Measurements from ENCODE around the gene TMEM205.

DNA sequence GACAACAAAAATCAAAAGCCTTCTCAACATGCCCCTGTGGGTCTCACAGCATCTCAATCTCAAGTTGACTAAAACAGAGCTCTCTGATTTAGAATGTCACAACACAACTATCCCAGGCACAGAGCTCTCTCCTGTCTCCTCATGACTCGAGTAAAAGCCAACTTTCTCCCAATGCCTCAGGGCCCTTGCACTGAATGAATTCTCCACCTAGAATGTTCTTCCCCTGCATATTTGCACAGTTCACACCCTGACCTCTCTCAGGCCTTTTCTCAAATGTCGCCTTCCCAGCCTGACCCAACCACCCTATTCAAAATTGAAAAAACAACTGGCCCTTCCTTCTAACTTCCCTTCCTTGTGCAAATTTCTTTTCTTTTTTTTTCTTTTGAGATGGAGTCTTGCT lies 24.7 kb upstream of the TMEM205 start:
- no peak for TF ChIP-seq EP300 (IDR thresholded peaks at IDR 0.05)
- TF ChIP-seq, protein P1, sequence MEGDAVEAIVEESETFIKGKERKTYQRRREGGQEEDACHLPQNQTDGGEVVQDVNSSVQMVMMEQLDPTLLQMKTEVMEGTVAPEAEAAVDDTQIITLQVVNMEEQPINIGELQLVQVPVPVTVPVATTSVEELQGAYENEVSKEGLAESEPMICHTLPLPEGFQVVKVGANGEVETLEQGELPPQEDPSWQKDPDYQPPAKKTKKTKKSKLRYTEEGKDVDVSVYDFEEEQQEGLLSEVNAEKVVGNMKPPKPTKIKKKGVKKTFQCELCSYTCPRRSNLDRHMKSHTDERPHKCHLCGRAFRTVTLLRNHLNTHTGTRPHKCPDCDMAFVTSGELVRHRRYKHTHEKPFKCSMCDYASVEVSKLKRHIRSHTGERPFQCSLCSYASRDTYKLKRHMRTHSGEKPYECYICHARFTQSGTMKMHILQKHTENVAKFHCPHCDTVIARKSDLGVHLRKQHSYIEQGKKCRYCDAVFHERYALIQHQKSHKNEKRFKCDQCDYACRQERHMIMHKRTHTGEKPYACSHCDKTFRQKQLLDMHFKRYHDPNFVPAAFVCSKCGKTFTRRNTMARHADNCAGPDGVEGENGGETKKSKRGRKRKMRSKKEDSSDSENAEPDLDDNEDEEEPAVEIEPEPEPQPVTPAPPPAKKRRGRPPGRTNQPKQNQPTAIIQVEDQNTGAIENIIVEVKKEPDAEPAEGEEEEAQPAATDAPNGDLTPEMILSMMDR (IDR thresholded peaks at IDR 0.05): no peak

Measured in gastroesophageal sphincter (tissue), 3 donors.